MCF 10A (cell line): Measurements from ENCODE around the gene HMGB1. TPM values are rescaled to one million over a fixed set of nuclear protein-coding genes. Genes with fewer than 3 reads are reported as not detected.

Experiments
- BruUV-seq: library from RNA; stranded (reverse); fragments of 400-500 nt; replicated peaks from 2 replicates; lab custom pipeline; 2021; lab: Mats Ljungman, UMichigan
- CTCF ChIA-PET: fragments of 300-600 bp; sonication (Branson Sonifier 250); formaldehyde crosslinking; extraction: SDS; loops from one replicate; lab custom pipeline; 2021; ENCODE audit warnings: antibody characterized with exemption, inconsistent platforms; lab: Yijun Ruan, JAX
- POLR2A ChIA-PET: fragments of 300-600, 350-650 bp; sonication (Branson Sonifier 250); formaldehyde crosslinking; extraction: SDS; loops from one replicate; lab custom pipeline; 2020; ENCODE audit warnings: antibody characterized with exemption, inconsistent platforms; lab: Yijun Ruan, JAX
- DNase-seq: peaks from one replicate; pipeline ENCODE4 v3.0.0-alpha.2; 2018; ENCODE audit not compliant: unreplicated experiment
- H3K27ac Mint-ChIP-seq: one replicate; pipeline ENCODE4 v1.8.0; 2022; ENCODE audit warnings: mild to moderate bottlenecking, low read depth, mixed read lengths; ENCODE audit not compliant: unreplicated experiment
- H3K27me3 Mint-ChIP-seq: one replicate; pipeline ENCODE4 v1.8.0; 2022; ENCODE audit warnings: mixed read lengths; ENCODE audit not compliant: insufficient read depth, unreplicated experiment
- H3K36me3 Mint-ChIP-seq: one replicate; pipeline ENCODE4 v1.8.0; 2022; ENCODE audit warnings: mild to moderate bottlenecking, moderate library complexity, mixed read lengths; ENCODE audit not compliant: insufficient read depth, unreplicated experiment
- H3K4me1 Mint-ChIP-seq: one replicate; pipeline ENCODE4 v1.8.0; 2022; ENCODE audit warnings: mixed read lengths; ENCODE audit not compliant: insufficient read depth, unreplicated experiment
- H3K4me3 Mint-ChIP-seq: one replicate; pipeline ENCODE4 v1.8.0; 2022; ENCODE audit warnings: mild to moderate bottlenecking, moderate library complexity, mixed read lengths; ENCODE audit not compliant: unreplicated experiment
- H3K9me3 Mint-ChIP-seq: one replicate; pipeline ENCODE4 v1.8.0; 2022; ENCODE audit warnings: mixed read lengths; ENCODE audit not compliant: unreplicated experiment
- intact Hi-C: fragments of 100-400 bp; cut with micrococcal nuclease; formaldehyde crosslinking; loops from 2 replicates; pipeline ENCODE4 v1.14.1; 2022
- total RNA-seq: library from RNA; stranded (reverse); gene quantifications from 2 replicates; pipeline ENCODE4 v1.2.3, GENCODE V29; 2022
- TF ChIP-seq, protein P1 (sequence below): fragments of 200-600 bp; IDR thresholded peaks from one replicate; pipeline ENCODE4 v1.8.0; 2022; ENCODE audit warnings: antibody characterized with exemption, mild to moderate bottlenecking; ENCODE audit not compliant: unreplicated experiment

The HMGB1 gene
- total RNA-seq, 1 experiment from 2014 or later: 302 TPM

- no TSS peak for BruUV-seq
- no peaks in the 10 kb centered on the region for H3K27me3 Mint-ChIP-seq
- ChIA-PET CTCF (interaction anchor here (0.5 to 0.6 kb wide), 2 partner anchors 172 to 311 kb away, joined by 3 read pairs; no protein-coding TSS in a partner anchor), POLR2A (interaction anchor here (0.9 kb wide), 1 partner anchor 12 kb away, joined by 3 read pairs; no protein-coding TSS in a partner anchor)
- no peak for DNase-seq
- peaks cover 4% of the 10 kb centered on the region for H3K36me3 Mint-ChIP-seq
- H3K4me3 Mint-ChIP-seq: no peak overlapping the region
- no peaks in the 10 kb centered on the region for H3K4me1 Mint-ChIP-seq
- intact Hi-C loops: no loop called here
- H3K27ac Mint-ChIP-seq: no peak overlapping the region
- H3K9me3 Mint-ChIP-seq: no peaks in the 10 kb centered on the region
- TF ChIP-seq, protein P1, sequence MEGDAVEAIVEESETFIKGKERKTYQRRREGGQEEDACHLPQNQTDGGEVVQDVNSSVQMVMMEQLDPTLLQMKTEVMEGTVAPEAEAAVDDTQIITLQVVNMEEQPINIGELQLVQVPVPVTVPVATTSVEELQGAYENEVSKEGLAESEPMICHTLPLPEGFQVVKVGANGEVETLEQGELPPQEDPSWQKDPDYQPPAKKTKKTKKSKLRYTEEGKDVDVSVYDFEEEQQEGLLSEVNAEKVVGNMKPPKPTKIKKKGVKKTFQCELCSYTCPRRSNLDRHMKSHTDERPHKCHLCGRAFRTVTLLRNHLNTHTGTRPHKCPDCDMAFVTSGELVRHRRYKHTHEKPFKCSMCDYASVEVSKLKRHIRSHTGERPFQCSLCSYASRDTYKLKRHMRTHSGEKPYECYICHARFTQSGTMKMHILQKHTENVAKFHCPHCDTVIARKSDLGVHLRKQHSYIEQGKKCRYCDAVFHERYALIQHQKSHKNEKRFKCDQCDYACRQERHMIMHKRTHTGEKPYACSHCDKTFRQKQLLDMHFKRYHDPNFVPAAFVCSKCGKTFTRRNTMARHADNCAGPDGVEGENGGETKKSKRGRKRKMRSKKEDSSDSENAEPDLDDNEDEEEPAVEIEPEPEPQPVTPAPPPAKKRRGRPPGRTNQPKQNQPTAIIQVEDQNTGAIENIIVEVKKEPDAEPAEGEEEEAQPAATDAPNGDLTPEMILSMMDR: no peak
Observed at GRCh38 chr13:30442926-30443325, 22.8 kb downstream of the HMGB1 start.

GRCh38 chr13:30440910-30441703 is 24.6 kb downstream of the HMGB1 start:
- no peak overlapping the region for H3K27ac Mint-ChIP-seq
- no peaks in the 10 kb centered on the region for H3K4me1 Mint-ChIP-seq
- POLR2A ChIA-PET: interaction anchor here (1.2 to 1.4 kb wide), 2 partner anchors 10 to 174 kb away, joined by 3 to 6 read pairs; no protein-coding TSS in a partner anchor
- H3K4me3 Mint-ChIP-seq: no peak overlapping the region
- intact Hi-C loops: no loop called here
- TF ChIP-seq, protein P1: no peak
- no peaks in the 10 kb centered on the region for H3K27me3 Mint-ChIP-seq
- H3K36me3 Mint-ChIP-seq: peaks cover 4% of the 10 kb centered on the region
- no peaks in the 10 kb centered on the region for H3K9me3 Mint-ChIP-seq
- CTCF ChIA-PET: interaction anchor here (0.7 to 0.9 kb wide), 2 partner anchors 9 to 33 kb away, joined by 4 to 10 read pairs; no protein-coding TSS in a partner anchor
- BruUV-seq: no TSS peak
- DNase-seq: no peak

DNA sequence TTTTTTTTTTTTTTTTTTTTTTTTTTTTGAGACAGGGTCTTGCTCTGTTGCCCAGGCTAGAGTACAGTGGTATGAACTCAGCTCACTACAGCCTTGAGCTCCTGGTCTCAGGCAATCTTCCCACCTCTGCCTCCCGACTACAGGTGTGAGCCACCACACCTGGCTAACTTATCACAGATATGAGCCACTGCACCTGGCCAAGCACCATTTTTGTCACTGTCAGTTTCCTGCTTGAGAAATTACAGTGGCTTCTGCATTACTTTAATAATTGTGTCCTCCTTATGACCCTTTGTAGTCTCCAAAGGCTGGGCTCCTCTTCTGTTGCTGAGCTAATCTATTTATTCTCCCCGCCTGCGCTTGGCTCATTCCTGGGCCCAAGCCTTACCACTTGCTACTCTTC is 27.4 kb downstream of the HMGB1 start:
- no peak overlapping the region for H3K4me3 Mint-ChIP-seq
- no peaks in the 10 kb centered on the region for H3K27me3 Mint-ChIP-seq
- peaks cover 4% of the 10 kb centered on the region for H3K36me3 Mint-ChIP-seq
- POLR2A ChIA-PET: no interaction called here
- H3K27ac Mint-ChIP-seq: no peak overlapping the region
- intact Hi-C loops: no loop called here
- TF ChIP-seq, protein P1: no peak
- DNase-seq: no peak
- H3K4me1 Mint-ChIP-seq: no peaks in the 10 kb centered on the region
- H3K9me3 Mint-ChIP-seq: no peaks in the 10 kb centered on the region
- CTCF ChIA-PET: interaction anchor here (0.5 kb wide), 1 partner anchor 917 kb away, joined by 3 read pairs; no protein-coding TSS in a partner anchor
- BruUV-seq: no TSS peak

DNA sequence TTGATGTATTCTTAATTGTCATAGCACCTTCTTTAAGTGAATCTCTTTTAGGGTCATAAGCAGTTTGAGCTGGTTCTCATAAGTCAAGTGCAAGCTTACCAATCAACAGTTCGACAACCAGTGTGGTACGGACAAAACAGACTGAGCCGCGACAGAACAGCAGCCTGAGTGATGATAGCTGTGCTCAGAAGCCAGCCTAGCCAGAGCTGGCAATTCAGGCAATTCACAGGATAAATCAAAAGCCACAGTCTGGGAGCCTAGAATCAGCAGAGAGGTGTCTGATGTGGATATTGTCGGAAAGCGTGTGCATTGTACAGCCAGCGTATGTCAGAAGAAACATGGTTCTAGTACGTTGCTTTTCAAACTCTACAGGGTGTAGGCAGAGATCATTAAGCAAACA is 28.6 kb downstream of the HMGB1 start:
- Mint-ChIP-seq H3K36me3 (peaks cover 4% of the 10 kb centered on the region), H3K27me3 (no peaks in the 10 kb centered on the region), H3K4me3 (no peak overlapping the region), H3K27ac (no peak overlapping the region), H3K9me3 (no peaks in the 10 kb centered on the region), H3K4me1 (no peaks in the 10 kb centered on the region)
- TF ChIP-seq, protein P1: no peak
- intact Hi-C loops: no loop called here
- CTCF ChIA-PET: interaction anchor here (0.6 to 1.2 kb wide), 3 partner anchors 18 to 181 kb away, joined by 3 to 6 read pairs (median 4); no protein-coding TSS in a partner anchor
- POLR2A ChIA-PET: interaction anchor here (1.1 kb wide), 1 partner anchor 42 kb away, joined by 3 read pairs; no protein-coding TSS in a partner anchor
- DNase-seq: no peak
- no TSS peak for BruUV-seq
